CD14-positive monocyte (primary cell): Measurements from ENCODE around the gene CDC42EP3. TPM values are rescaled to one million over a fixed set of nuclear protein-coding genes. Genes with fewer than 3 reads are reported as not detected.

ENCODE experiments used
- DNase-seq, 3 donors: peaks; one replicate each; pipeline ENCODE4 v3.0.0-alpha.2; 2011 to 2022
- H2AFZ ChIP-seq: 2 replicates; pipeline ENCODE4 v1.6.0; 2012; ENCODE audit warnings: mild to moderate bottlenecking, low read depth, low read length, inconsistent platforms; ENCODE audit not compliant: insufficient read depth, poor library complexity, severe bottlenecking
- H3K27ac ChIP-seq, 2 donors: 1 replicate in 1 of 2; 2 replicates in 1 of 2; pipeline ENCODE4 v1.5.1; 2012 to 2013; ENCODE audit warnings: low read length in 2 of 2, control low read depth in 1 of 2, inconsistent platforms in 1 of 2, low read depth in 1 of 2, mild to moderate bottlenecking in 1 of 2
- H3K27me3 ChIP-seq, 2 donors: one replicate each; pipeline versions ENCODE4 v1.6.0 to v1.6.1; 2011 to 2013; ENCODE audit warnings: low read length in 2 of 2; ENCODE audit not compliant: control insufficient read depth in 2 of 2, insufficient read depth in 2 of 2
- H3K36me3 ChIP-seq, 2 donors: replicated peaks in 1 of 2; 1 replicate in 1 of 2; 2 replicates in 1 of 2; pipeline versions ENCODE4 v1.5.1 to v1.6.1; 2012 to 2013; ENCODE audit warnings: low read length in 2 of 2, control low read depth in 1 of 2, inconsistent platforms in 1 of 2, mild to moderate bottlenecking in 1 of 2; ENCODE audit not compliant: insufficient read depth in 2 of 2, control insufficient read depth in 1 of 2
- H3K4me1 ChIP-seq, 2 donors: 1 replicate in 1 of 2; 2 replicates in 1 of 2; pipeline versions ENCODE4 v1.5.1 to v1.6.1; 2012 to 2013; ENCODE audit warnings: low read length in 2 of 2, control low read depth in 1 of 2, inconsistent platforms in 1 of 2, mild to moderate bottlenecking in 1 of 2, moderate library complexity in 1 of 2; ENCODE audit not compliant: insufficient read depth in 2 of 2, control insufficient read depth in 1 of 2
- H3K4me2 ChIP-seq: replicated peaks from 2 replicates; pipeline ENCODE3; 2012; ENCODE audit warnings: low read length, moderate library complexity, mild to moderate bottlenecking; ENCODE audit not compliant: poor library complexity, severe bottlenecking; ENCODE audit errors: extremely low read depth
- H3K4me3 ChIP-seq, 3 experiments: fragments of 200-600 bp in 1 of 3; sonication (generic) in 1 of 3; replicated peaks in 1 of 3; 1 replicate in 2 of 3; 2 replicates in 1 of 3; pipeline ENCODE4 v1.5.1; 2011 to 2013; ENCODE audit warnings: low read length in 3 of 3, mild to moderate bottlenecking in 3 of 3, control low read depth in 2 of 3, low read depth in 2 of 3, inconsistent platforms in 1 of 3, moderate library complexity in 1 of 3
- H3K79me2 ChIP-seq: 2 replicates; pipeline ENCODE4 v1.6.0; 2012; ENCODE audit warnings: mild to moderate bottlenecking, control low read depth, inconsistent platforms, low read length, moderate library complexity; ENCODE audit not compliant: insufficient read depth
- H3K9ac ChIP-seq: 2 replicates; pipeline ENCODE4 v1.6.0; 2017; ENCODE audit warnings: low read length, mild to moderate bottlenecking; ENCODE audit not compliant: insufficient read depth, poor library complexity, severe bottlenecking
- H3K9me3 ChIP-seq, 2 donors: replicated peaks in 1 of 2; 1 replicate in 1 of 2; 2 replicates in 1 of 2; pipeline versions ENCODE4 v1.5.1 to v1.6.1; 2012 to 2013; ENCODE audit warnings: low read length in 2 of 2, control low read depth in 1 of 2; ENCODE audit not compliant: control insufficient read depth in 1 of 2, insufficient read depth in 1 of 2
- H4K20me1 ChIP-seq: 2 replicates; pipeline ENCODE4 v1.6.0; 2012; ENCODE audit warnings: mild to moderate bottlenecking, low read length, control low read depth, moderate library complexity; ENCODE audit not compliant: insufficient read depth
- H3K27ac Mint-ChIP-seq, 7 donors: one replicate each; pipeline ENCODE4 v1.8.0; 2020; ENCODE audit warnings: mild to moderate bottlenecking in 7 of 7, mixed read lengths in 7 of 7, moderate library complexity in 6 of 7, inconsistent platforms in 2 of 7
- H3K27me3 Mint-ChIP-seq, 3 donors: one replicate each; pipeline ENCODE4 v1.8.0; 2021 to 2022; ENCODE audit warnings: low read depth in 3 of 3, mild to moderate bottlenecking in 3 of 3, mixed read lengths in 3 of 3, moderate library complexity in 3 of 3, inconsistent platforms in 1 of 3
- H3K36me3 Mint-ChIP-seq, 2 donors: one replicate each; pipeline ENCODE4 v1.8.0; 2020; ENCODE audit warnings: mixed read lengths in 2 of 2, inconsistent platforms in 1 of 2, mild to moderate bottlenecking in 1 of 2
- H3K4me1 Mint-ChIP-seq: one replicate; pipeline ENCODE4 v1.8.0; 2020; ENCODE audit warnings: mild to moderate bottlenecking, mixed read lengths
- H3K4me3 Mint-ChIP-seq, 2 donors: one replicate each; pipeline ENCODE4 v1.8.0; 2020; ENCODE audit warnings: mild to moderate bottlenecking in 2 of 2, mixed read lengths in 2 of 2, moderate library complexity in 1 of 2
- H3K9me3 Mint-ChIP-seq, 7 donors: one replicate each; pipeline ENCODE4 v1.8.0; 2020 to 2022; ENCODE audit warnings: mixed read lengths in 7 of 7, mild to moderate bottlenecking in 6 of 7, moderate library complexity in 6 of 7, inconsistent platforms in 2 of 7
- CTCF ChIP-seq: fragments of 200-600 bp; IDR thresholded peaks from one replicate; pipeline ENCODE4 v1.8.0; 2022; ENCODE audit warnings: antibody characterized with exemption, mild to moderate bottlenecking
- WGBS: methylation state at CpG from one replicate; pipeline ENCODE4 v1.1.5; 2013; ENCODE audit warnings: missing lambda C conversion rate; ENCODE audit not compliant: insufficient coverage; 5-methylcytosine and 5-hydroxymethylcytosine counted together
- intact Hi-C, 2 donors: fragments of 100-400 bp; cut with micrococcal nuclease; formaldehyde crosslinking; loops; one replicate each; pipeline versions ENCODE4 v1.15.0 to v1.15.1; 2023
- polyA plus RNA-seq, 3 donors: library from polyadenylated mRNA; depleted of rRNA in 1 of 3; unstranded in 2 of 3; stranded (reverse) in 1 of 3; fragments of 300-500 nt in 2 of 3; fragments of >200 nt in 1 of 3; fragmentation: Illumina TruSeq in 2 of 3; gene quantifications; 1 replicate in 2 of 3; 2 replicates in 1 of 3; pipeline ENCODE4 v1.2.3, GENCODE V29; 2012 to 2021

The CDC42EP3 gene
- polyA plus RNA-seq, 3 donors, result 179 to 272 (median 249) TPM

- H3K27me3 Mint-ChIP-seq, result peaks cover 0 to under 1% (median 0%) of the 10 kb centered on the region in 3 donors
- no peaks in the 10 kb centered on the region for H3K36me3 ChIP-seq
- TF ChIP-seq CTCF, result no peak
- no peak overlapping the region for H3K4me3 Mint-ChIP-seq
- no peaks in the 10 kb centered on the region for H3K27me3 ChIP-seq
- no peak for DNase-seq
- no peak overlapping the region for H3K9ac ChIP-seq
- H3K27ac Mint-ChIP-seq, result no peak overlapping the region
- no peaks in the 10 kb centered on the region for H4K20me1 ChIP-seq
- peaks cover 0 to 5% of the 10 kb centered on the region in 2 donors for H3K36me3 Mint-ChIP-seq
- H3K79me2 ChIP-seq, result no peaks in the 10 kb centered on the region
- no peaks in the 10 kb centered on the region for H3K9me3 ChIP-seq
- peaks cover 31% of the 10 kb centered on the region for H3K4me1 Mint-ChIP-seq
- no peak overlapping the region for H3K4me3 ChIP-seq
- no peak overlapping the region for H2AFZ ChIP-seq
- H3K27ac ChIP-seq, result no peak overlapping the region
- intact Hi-C loops, result no loop called here
- peaks cover 16 to 23% of the 10 kb centered on the region in 2 donors for H3K4me1 ChIP-seq
- WGBS, result no CpG with 5 or more reads among the region's 3 CpGs
- H3K9me3 Mint-ChIP-seq, result peaks cover 0 to 26% (median 6%) of the 10 kb centered on the region in 7 donors
- no peak overlapping the region for H3K4me2 ChIP-seq
These were observed 77.7 kb downstream of the CDC42EP3 start for GRCh38 chr2:37593694-37594093.

GRCh38 chr2:37593024-37593423, 78.4 kb downstream of the CDC42EP3 start:
- no peaks in the 10 kb centered on the region for H3K36me3 ChIP-seq
- no peak overlapping the region for H3K4me3 ChIP-seq
- no peak overlapping the region for H3K9ac ChIP-seq
- no peaks in the 10 kb centered on the region for H3K27me3 ChIP-seq
- DNase-seq, result no peak
- peaks cover 0 to 25% (median 6%) of the 10 kb centered on the region in 7 donors for H3K9me3 Mint-ChIP-seq
- peaks cover 0 to 5% of the 10 kb centered on the region in 2 donors for H3K36me3 Mint-ChIP-seq
- no peaks in the 10 kb centered on the region for H3K79me2 ChIP-seq
- H3K4me1 Mint-ChIP-seq, result peaks cover 31% of the 10 kb centered on the region
- H3K27me3 Mint-ChIP-seq, result peaks cover 0 to 2% (median 0%) of the 10 kb centered on the region in 3 donors
- H4K20me1 ChIP-seq, result no peaks in the 10 kb centered on the region
- no peak overlapping the region for H3K4me3 Mint-ChIP-seq
- intact Hi-C loops, result no loop called here
- no peak overlapping the region for H3K27ac Mint-ChIP-seq
- H3K27ac ChIP-seq, result no peak overlapping the region
- no peak for TF ChIP-seq CTCF
- no peaks in the 10 kb centered on the region for H3K9me3 ChIP-seq
- no peak overlapping the region for H2AFZ ChIP-seq
- no CpG with 5 or more reads among the region's 3 CpGs for WGBS
- peaks cover 16 to 23% of the 10 kb centered on the region in 2 donors for H3K4me1 ChIP-seq
- no peak overlapping the region for H3K4me2 ChIP-seq
